HepG2 (cell line): Measurements from ENCODE around the gene MTMR6. TPM values are rescaled to one million over a fixed set of nuclear protein-coding genes. Genes with fewer than 3 reads are reported as not detected.
A peak's percentile ranks its signal among the peaks of the same experiment; 100 is the strongest.

ENCODE experiments used
- CBFB ChIP-seq: sonication (generic); formaldehyde crosslinking; IDR thresholded peaks from 2 replicates; pipeline ENCODE4 v1.4.0; 2020; ENCODE audit warnings: missing genetic modification reagents
- CEBPG ChIP-seq: IDR thresholded peaks from 2 replicates; pipeline ENCODE4 v1.6.1; 2016
- GFI1 ChIP-seq: sonication (generic); formaldehyde crosslinking; IDR thresholded peaks from 2 replicates; pipeline ENCODE4 v1.5.0; 2020; ENCODE audit warnings: missing genetic modification reagents, mild to moderate bottlenecking, borderline replicate concordance
- GZF1 ChIP-seq: sonication (generic); formaldehyde crosslinking; IDR thresholded peaks from 2 replicates; pipeline ENCODE4 v1.5.1; 2020; ENCODE audit warnings: mild to moderate bottlenecking, missing genetic modification reagents
- KMT2B ChIP-seq: IDR thresholded peaks from 2 replicates; pipeline ENCODE4 v1.6.1; 2016; ENCODE audit warnings: missing genetic modification reagents, missing compliant biosample characterization
- MBNL3 ChIP-seq: fragments of 250-450 bp; sonication (Bioruptor Pico); conservative IDR thresholded peaks from 2 replicates; pipeline ENCODE4 v1.8.0; 2022; ENCODE audit warnings: mild to moderate bottlenecking, inconsistent platforms
- NAIF1 ChIP-seq: sonication (generic); formaldehyde crosslinking; IDR thresholded peaks from 2 replicates; pipeline ENCODE4 v1.5.0; 2020; ENCODE audit warnings: mild to moderate bottlenecking, missing genetic modification reagents, borderline replicate concordance
- NFIB ChIP-seq: sonication (generic); formaldehyde crosslinking; IDR thresholded peaks from 2 replicates; pipeline ENCODE4 v1.9.0; 2021; ENCODE audit warnings: missing genetic modification reagents, mild to moderate bottlenecking, borderline replicate concordance
- SMAD9 ChIP-seq: sonication (generic); formaldehyde crosslinking; IDR thresholded peaks from 2 replicates; pipeline ENCODE4 v1.5.1; 2020; ENCODE audit warnings: mild to moderate bottlenecking, missing genetic modification reagents
- SRSF1 ChIP-seq: fragments of 200-400 bp; formaldehyde crosslinking; optimal IDR thresholded peaks from 2 replicates; pipeline ENCODE3; 2017; ENCODE audit warnings: mild to moderate bottlenecking, low read depth, low read length, moderate library complexity
- TEAD3 ChIP-seq: optimal IDR thresholded peaks from 2 replicates; pipeline ENCODE3; 2016; ENCODE audit warnings: borderline replicate concordance
- ZNF24 ChIP-seq: fragments of 450-650 bp; IDR thresholded peaks from 2 replicates; pipeline ENCODE4 v1.6.1; 2017; ENCODE audit warnings: antibody characterized with exemption, mild to moderate bottlenecking
- ZNF703 ChIP-seq: sonication (generic); formaldehyde crosslinking; IDR thresholded peaks from 2 replicates; pipeline ENCODE4 v1.5.1; 2020; ENCODE audit warnings: missing genetic modification reagents, mild to moderate bottlenecking, moderate library complexity, borderline replicate concordance
- ZNF776 ChIP-seq: sonication (generic); formaldehyde crosslinking; IDR thresholded peaks from 2 replicates; pipeline ENCODE4 v1.4.0; 2020; ENCODE audit warnings: mild to moderate bottlenecking, missing genetic modification reagents
- ZNF780A ChIP-seq: sonication (generic); formaldehyde crosslinking; IDR thresholded peaks from 2 replicates; pipeline ENCODE4 v1.8.0; 2022; ENCODE audit warnings: mild to moderate bottlenecking, missing genetic modification reagents, moderate library complexity
- ZNF839 ChIP-seq: sonication (generic); formaldehyde crosslinking; IDR thresholded peaks from 2 replicates; pipeline ENCODE4 v1.4.0; 2020; ENCODE audit warnings: missing genetic modification reagents, mild to moderate bottlenecking, borderline replicate concordance
- polyA plus RNA-seq, 8 experiments: library from polyadenylated mRNA; depleted of rRNA in 3 of 8; stranded (reverse) in 7 of 8; unstranded in 1 of 8; fragments of >200 nt; fragmentation: Illumina TruSeq in 4 of 8; extraction: Trizol in 4 of 8; gene quantifications; 2 replicates each; pipeline versions ENCODE4 v1.2.1 to v1.2.3, GENCODE V29; 2011 to 2016; ENCODE audit warnings: low read depth in 4 of 8, missing spikeins in 1 of 8, mixed read lengths in 1 of 8; ENCODE audit not compliant: insufficient read depth in 1 of 8
- total RNA-seq, 5 experiments: library from RNA; depleted of rRNA; stranded (reverse); fragments of >200 nt; fragmentation: Illumina TruSeq; extraction: Trizol; gene quantifications; 2 replicates each; pipeline ENCODE4 v1.2.3, GENCODE V29; 2016; ENCODE audit warnings: low read depth in 1 of 5
- TF ChIP-seq, protein P1 (sequence below): IDR thresholded peaks from 2 replicates; pipeline ENCODE4 v1.6.1; 2016; ENCODE audit warnings: missing compliant biosample characterization, missing genetic modification reagents, borderline replicate concordance
- TF ChIP-seq, protein P2 (sequence below): sonication (generic); formaldehyde crosslinking; conservative IDR thresholded peaks from 2 replicates; pipeline ENCODE4 v1.4.0; 2020; ENCODE audit warnings: missing genetic modification reagents
- TF ChIP-seq, protein P3 (sequence below): sonication (generic); formaldehyde crosslinking; IDR thresholded peaks from 2 replicates; pipeline ENCODE4 v1.4.0; 2020; ENCODE audit warnings: missing genetic modification reagents
- TF ChIP-seq, protein P4 (sequence below): sonication (generic); formaldehyde crosslinking; IDR thresholded peaks from 2 replicates; pipeline ENCODE4 v1.4.0; 2020; ENCODE audit warnings: missing genetic modification reagents

The MTMR6 gene
- total and polyA plus RNA-seq, 2 of the 13 experiments (the other 11 are each of a cell fraction or from before 2014, with no cell fraction given) = 3.4 to 7.8 TPM

DNA sequence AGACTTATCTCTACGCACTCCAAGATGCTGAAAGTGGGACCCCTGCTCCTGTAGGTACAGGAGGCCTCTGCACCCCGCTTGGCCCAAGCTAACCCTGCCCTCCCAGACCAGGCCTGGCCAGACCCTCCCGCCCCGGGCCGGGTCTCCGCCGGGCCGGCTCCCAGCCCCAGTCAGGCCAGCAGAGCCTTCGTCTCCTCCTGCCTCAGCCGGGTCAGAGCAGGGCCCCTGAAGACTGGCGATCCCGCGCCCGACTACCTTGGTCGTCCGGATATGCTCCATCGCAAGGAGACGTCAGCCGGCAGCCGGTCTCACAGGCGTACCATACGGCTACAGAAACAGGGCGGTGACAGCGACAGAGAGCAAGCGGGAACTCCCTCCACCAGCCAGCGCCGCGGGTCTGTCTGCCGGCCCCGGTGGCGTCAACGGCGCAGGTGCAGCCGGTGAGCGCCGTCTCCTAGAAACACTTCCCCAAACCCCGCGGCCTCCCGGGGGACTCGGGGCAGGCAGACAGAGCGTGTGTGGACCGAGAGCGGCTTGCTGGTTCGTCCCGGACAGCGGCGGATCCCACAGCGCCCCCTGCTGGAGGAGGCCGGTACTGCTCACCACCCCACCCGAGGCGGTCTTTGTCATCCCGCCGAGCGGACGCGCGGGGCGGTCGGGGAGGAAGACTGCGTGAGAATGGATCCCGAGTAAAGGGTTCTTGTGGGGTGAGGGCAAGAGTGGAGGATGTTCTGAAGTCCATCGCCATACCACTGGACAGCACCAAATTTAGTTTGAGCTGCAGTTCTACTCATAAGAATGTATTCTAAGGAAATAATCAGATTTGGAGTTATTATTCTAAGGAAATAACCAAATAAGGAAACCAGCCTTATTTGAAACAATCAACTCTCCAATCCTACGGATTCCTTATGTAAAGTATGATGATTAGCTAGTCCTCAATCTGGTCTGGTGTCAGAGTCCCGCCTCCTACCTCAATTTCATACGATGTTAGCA, at the start of gene MTMR6 (continued):
- TF ChIP-seq, protein P1, sequence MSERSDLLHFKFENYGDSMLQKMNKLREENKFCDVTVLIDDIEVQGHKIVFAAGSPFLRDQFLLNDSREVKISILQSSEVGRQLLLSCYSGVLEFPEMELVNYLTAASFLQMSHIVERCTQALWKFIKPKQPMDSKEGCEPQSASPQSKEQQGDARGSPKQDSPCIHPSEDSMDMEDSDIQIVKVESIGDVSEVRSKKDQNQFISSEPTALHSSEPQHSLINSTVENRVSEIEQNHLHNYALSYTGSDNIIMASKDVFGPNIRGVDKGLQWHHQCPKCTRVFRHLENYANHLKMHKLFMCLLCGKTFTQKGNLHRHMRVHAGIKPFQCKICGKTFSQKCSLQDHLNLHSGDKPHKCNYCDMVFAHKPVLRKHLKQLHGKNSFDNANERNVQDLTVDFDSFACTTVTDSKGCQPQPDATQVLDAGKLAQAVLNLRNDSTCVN (CRISPR knock-in tag) = no peak
- TF ChIP-seq ZNF776 (CRISPR knock-in tag) = no peak; the same call in none of the 2 replicates
- TF ChIP-seq ZNF703 (CRISPR knock-in tag) = no peak
- no peak for TF ChIP-seq GFI1 (CRISPR knock-in tag)
- no peak for TF ChIP-seq ZNF839 (CRISPR knock-in tag)
- TF ChIP-seq, protein P2, sequence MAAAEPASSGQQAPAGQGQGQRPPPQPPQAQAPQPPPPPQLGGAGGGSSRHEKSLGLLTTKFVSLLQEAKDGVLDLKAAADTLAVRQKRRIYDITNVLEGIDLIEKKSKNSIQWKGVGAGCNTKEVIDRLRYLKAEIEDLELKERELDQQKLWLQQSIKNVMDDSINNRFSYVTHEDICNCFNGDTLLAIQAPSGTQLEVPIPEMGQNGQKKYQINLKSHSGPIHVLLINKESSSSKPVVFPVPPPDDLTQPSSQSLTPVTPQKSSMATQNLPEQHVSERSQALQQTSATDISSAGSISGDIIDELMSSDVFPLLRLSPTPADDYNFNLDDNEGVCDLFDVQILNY (CRISPR knock-in tag) = no peak
- no peak for TF ChIP-seq TEAD3 (CRISPR knock-in tag)
- 0 out of 2 replicates have a peak, but pooled peaks have one; percentile 28 for TF ChIP-seq ZNF780A (CRISPR knock-in tag)
- TF ChIP-seq SRSF1 = no peak
- TF ChIP-seq, protein P3, sequence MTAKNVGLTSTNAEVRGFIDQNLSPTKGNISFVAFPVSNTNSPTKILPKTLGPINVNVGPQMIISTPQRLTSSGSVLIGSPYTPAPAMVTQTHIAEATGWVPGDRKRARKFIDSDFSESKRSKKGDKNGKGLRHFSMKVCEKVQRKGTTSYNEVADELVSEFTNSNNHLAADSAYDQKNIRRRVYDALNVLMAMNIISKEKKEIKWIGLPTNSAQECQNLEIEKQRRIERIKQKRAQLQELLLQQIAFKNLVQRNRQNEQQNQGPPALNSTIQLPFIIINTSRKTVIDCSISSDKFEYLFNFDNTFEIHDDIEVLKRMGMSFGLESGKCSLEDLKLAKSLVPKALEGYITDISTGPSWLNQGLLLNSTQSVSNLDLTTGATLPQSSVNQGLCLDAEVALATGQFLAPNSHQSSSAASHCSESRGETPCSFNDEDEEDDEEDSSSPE = peak; percentile 50; the same call in 1 of the 2 replicates
- TF ChIP-seq ZNF24 = no peak
- no peak for TF ChIP-seq GZF1 (CRISPR knock-in tag)
- peak; percentile 42; the same call in 1 of the 2 replicates for TF ChIP-seq CBFB (CRISPR knock-in tag)
- TF ChIP-seq MBNL3 (CRISPR knock-in tag) = no peak
- TF ChIP-seq KMT2B = peak; percentile 86
- no peak for TF ChIP-seq CEBPG (CRISPR knock-in tag)
- TF ChIP-seq, protein P4, sequence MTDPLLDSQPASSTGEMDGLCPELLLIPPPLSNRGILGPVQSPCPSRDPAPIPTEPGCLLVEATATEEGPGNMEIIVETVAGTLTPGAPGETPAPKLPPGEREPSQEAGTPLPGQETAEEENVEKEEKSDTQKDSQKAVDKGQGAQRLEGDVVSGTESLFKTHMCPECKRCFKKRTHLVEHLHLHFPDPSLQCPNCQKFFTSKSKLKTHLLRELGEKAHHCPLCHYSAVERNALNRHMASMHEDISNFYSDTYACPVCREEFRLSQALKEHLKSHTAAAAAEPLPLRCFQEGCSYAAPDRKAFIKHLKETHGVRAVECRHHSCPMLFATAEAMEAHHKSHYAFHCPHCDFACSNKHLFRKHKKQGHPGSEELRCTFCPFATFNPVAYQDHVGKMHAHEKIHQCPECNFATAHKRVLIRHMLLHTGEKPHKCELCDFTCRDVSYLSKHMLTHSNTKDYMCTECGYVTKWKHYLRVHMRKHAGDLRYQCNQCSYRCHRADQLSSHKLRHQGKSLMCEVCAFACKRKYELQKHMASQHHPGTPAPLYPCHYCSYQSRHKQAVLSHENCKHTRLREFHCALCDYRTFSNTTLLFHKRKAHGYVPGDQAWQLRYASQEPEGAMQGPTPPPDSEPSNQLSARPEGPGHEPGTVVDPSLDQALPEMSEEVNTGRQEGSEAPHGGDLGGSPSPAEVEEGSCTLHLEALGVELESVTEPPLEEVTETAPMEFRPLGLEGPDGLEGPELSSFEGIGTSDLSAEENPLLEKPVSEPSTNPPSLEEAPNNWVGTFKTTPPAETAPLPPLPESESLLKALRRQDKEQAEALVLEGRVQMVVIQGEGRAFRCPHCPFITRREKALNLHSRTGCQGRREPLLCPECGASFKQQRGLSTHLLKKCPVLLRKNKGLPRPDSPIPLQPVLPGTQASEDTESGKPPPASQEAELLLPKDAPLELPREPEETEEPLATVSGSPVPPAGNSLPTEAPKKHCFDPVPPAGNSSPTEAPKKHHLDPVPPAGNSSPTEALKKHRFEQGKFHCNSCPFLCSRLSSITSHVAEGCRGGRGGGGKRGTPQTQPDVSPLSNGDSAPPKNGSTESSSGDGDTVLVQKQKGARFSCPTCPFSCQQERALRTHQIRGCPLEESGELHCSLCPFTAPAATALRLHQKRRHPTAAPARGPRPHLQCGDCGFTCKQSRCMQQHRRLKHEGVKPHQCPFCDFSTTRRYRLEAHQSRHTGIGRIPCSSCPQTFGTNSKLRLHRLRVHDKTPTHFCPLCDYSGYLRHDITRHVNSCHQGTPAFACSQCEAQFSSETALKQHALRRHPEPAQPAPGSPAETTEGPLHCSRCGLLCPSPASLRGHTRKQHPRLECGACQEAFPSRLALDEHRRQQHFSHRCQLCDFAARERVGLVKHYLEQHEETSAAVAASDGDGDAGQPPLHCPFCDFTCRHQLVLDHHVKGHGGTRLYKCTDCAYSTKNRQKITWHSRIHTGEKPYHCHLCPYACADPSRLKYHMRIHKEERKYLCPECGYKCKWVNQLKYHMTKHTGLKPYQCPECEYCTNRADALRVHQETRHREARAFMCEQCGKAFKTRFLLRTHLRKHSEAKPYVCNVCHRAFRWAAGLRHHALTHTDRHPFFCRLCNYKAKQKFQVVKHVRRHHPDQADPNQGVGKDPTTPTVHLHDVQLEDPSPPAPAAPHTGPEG (CRISPR knock-in tag) = peak; percentile 65; the same call in 1 of the 2 replicates
- peak; percentile 62; the same call in 1 of the 2 replicates for TF ChIP-seq NAIF1 (CRISPR knock-in tag)
- no peak for TF ChIP-seq NFIB (CRISPR knock-in tag)
- TF ChIP-seq SMAD9 (CRISPR knock-in tag) = no peak; the same call in 1 of the 2 replicates
